ENCODE results near the gene WDR18.
"Not testable (repeated sequence)": the region's sequence is repeated elsewhere in the genome, so short reads cannot be mapped to it uniquely, and the experiment has no call there.

Gene WDR18

GRCh38 chr19:1018393-1018792 lies 34.2 kb downstream of the WDR18 start:
- peak overlapping the region; percentile 89; the same call in 1 of the 2 replicates for H3K4me3 ChIP-seq (ENCODE audit: low read depth, low read length)
- no peak for DNase-seq (ENCODE audit: low read depth)
- no peak for TF ChIP-seq CTCF (IDR thresholded peaks at IDR 0.05; ENCODE audit: control insufficient read depth, extremely low read depth, insufficient read depth)

GRCh38 chr19:1018932-1019615 lies 34.9 kb downstream of the WDR18 start:
- TF ChIP-seq CTCF (IDR thresholded peaks at IDR 0.05; ENCODE audit: control insufficient read depth, extremely low read depth, insufficient read depth), result no peak
- no peak for DNase-seq (ENCODE audit: low read depth)
- peak overlapping the region; percentile 89 for H3K4me3 ChIP-seq (ENCODE audit: low read depth, low read length)

GRCh38 chr19:1019616-1019961 lies 35.4 kb downstream of the WDR18 start:
- no peak for DNase-seq (ENCODE audit: low read depth)
- no peak for TF ChIP-seq CTCF (IDR thresholded peaks at IDR 0.05; ENCODE audit: control insufficient read depth, extremely low read depth, insufficient read depth)
- H3K4me3 ChIP-seq (ENCODE audit: low read depth, low read length), result peak overlapping the region; percentile 89

- no peak for DNase-seq (ENCODE audit: low read depth)
- TF ChIP-seq CTCF (IDR thresholded peaks at IDR 0.05; ENCODE audit: control insufficient read depth, extremely low read depth, insufficient read depth), result no peak
- H3K4me3 ChIP-seq (ENCODE audit: low read depth, low read length), result peak overlapping the region; percentile 89
These were observed 36.1 kb downstream of the WDR18 start for GRCh38 chr19:1019980-1020867.

GRCh38 chr19:1020868-1021425 lies 36.8 kb downstream of the WDR18 start, which contains the start of gene TMEM259:
Gene TMEM259, minus strand, starts transcription at chr19:1021123. Its CDS starts 127 bp downstream, at chr19:1020996.
- no peak for TF ChIP-seq CTCF (IDR thresholded peaks at IDR 0.05; ENCODE audit: control insufficient read depth, extremely low read depth, insufficient read depth)
- H3K4me3 ChIP-seq (ENCODE audit: low read depth, low read length), result peak within 1 kb of the TSS; percentile 89
- peak; percentile 89 for DNase-seq (ENCODE audit: low read depth)

- DNase-seq (ENCODE audit: low read depth), result not testable (repeated sequence)
These were observed 39.7 kb downstream of the WDR18 start for GRCh38 chr19:1023883-1024188.

GRCh38 chr19:1025080-1025479 lies 40.9 kb downstream of the WDR18 start:
- DNase-seq (ENCODE audit: low read depth); H3K4me3 ChIP-seq (ENCODE audit: low read depth, low read length): not testable (repeated sequence)

More at GRCh38 chr19:1023883-1024188, 39.7 kb downstream of the WDR18 start:
- not testable (repeated sequence) for H3K4me3 ChIP-seq (ENCODE audit: low read depth, low read length)
